Stimulated activated CD8-positive, alpha-beta memory T cell treated with anti-CD3 and anti-CD28 coated beads, Interleukin-15, amount 100 ng/mL, for 24 hours (primary cell): ENCODE measurements around the gene ANKRD45.
"Not testable (repeated sequence)": the region's sequence is repeated elsewhere in the genome, so short reads cannot be mapped to it uniquely, and the experiment has no call there.

Experiments
- DNase-seq: peaks from one replicate; pipeline ENCODE4 v3.0.0-alpha.2; 2020; ENCODE audit warnings: low read depth

ANKRD45 gene, protein sequence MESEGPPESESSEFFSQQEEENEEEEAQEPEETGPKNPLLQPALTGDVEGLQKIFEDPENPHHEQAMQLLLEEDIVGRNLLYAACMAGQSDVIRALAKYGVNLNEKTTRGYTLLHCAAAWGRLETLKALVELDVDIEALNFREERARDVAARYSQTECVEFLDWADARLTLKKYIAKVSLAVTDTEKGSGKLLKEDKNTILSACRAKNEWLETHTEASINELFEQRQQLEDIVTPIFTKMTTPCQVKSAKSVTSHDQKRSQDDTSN

DNA sequence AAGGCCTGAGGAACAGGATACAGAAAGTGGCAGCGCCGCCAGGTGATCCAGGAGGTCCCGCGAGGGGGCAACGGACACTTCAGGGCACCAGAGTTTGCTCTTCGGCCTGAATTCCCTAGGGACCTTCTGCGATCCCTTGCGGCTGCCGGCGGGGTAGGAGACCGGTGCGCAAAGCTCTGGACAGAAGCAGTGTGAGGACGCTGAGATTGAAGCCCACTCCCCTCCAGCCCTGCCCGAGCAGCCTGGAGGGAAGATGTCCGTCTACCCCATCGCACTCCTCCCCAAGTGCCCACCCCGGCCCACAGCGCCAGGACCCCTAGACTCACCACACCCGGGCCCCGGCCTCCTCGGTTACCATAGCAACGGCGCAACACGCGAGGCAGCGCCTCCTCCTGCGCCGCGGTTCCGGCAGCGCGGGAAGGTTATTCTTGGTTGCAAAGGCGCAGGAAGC lies at the start of gene ANKRD45:
TSS of gene ANKRD45 (minus strand) at position 361 of the 451 bp plus-strand sequence. CDS start 10,433 bp downstream, outside the sequence.
- DNase-seq: no peak

DNA sequence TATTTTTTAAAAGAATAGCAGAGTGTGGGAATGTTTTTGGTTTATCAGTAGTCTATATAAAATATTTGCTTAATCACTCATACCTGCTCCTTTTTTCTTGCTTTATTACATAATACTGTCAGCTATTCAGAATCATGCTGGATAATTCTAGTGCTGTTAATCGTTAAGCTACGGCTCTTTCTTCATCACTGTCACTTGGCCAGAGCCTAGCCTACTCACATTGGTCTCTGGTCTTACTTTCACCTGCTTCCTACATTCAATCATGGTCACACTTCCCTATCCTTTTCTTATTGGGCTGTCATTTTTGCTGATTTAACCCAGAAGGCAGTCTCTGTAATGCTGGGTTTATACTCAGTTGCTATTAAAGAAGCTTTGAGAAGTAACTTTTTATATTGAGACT lies 47.6 kb upstream of the ANKRD45 start:
- DNase-seq: no peak

GRCh38 chr1:173715538-173715844 lies 45.8 kb upstream of the ANKRD45 start:
- DNase-seq: no peak

DNA sequence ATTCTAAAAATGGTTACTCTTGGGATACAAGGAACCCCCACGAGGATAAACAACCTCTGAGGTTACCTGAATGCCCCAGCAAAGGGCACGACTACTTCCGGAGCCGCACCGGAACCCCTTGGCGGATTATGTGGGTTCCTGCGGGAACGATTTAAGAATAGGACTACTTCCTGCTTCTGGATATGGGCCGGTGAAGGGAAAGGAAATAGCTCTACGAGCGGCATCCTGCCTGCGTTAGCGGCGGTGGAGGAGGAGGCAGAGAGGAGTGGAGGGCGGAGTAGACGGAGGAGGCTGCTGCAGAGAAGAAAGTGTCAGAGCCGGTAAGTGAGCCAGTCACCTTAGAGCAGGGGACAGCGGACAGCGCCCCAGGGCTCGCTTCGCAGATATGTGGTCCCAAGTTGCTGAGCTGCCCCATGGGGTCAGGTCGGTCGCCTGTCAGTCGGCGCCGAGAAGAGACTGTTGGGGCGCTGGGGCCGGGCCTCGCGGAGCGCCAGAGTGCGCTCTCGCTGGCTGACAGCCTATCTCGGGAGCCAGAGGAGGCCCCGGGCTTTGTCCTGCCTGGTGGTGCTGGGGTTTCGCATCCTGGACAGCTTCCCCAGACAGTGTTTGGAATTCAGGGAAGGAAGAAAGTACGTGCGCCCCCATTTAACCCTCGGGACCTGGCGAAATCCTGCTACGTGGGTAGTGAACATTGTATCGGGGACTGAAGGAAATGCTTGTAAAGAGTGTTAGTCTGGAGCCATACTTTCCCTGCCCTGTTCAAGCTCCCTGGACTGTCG lies 45.3 kb upstream of the ANKRD45 start, which contains the start of gene KLHL20:
TSS of gene KLHL20 (plus strand) at position 223 of the 779 bp plus-strand sequence. CDS start 1,063 bp downstream, outside the sequence.
- DNase-seq: peak; percentile 49

DNA sequence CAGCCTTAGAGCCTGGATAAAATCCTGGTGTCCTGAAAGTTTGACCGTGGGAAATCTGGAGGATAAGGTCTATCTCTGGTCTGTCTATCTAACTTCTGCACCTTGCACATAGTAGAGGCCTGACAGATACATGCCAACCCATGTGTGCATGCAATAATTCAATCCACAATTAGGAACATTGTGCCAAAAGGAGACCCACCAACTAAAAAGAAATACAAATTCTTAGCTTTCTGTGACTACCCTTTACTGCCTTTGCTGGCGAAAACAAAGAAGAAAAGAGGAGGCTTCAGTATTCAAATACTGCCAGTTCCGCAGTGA lies 44.7 kb upstream of the ANKRD45 start:
- DNase-seq: no peak

DNA sequence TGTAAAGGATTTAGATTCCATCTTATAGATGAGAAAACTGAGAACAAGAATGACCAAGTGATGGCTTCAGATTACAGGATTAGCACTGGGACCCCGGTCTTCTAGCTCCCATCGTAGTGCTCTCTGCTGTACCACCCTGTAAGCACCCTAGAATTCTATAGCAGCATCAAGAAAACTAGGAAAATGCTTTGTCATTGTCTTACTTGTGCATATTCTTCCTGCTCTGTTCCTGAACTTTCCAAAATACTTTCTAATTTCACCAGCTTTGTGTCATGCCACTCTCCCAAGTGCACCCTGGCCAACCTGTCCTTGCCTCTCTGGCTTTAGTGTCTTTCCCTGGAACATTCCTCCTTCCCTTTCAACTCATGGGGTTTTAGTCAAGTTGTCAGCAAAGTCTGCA lies 39.1 kb upstream of the ANKRD45 start:
- no peak for DNase-seq

DNA sequence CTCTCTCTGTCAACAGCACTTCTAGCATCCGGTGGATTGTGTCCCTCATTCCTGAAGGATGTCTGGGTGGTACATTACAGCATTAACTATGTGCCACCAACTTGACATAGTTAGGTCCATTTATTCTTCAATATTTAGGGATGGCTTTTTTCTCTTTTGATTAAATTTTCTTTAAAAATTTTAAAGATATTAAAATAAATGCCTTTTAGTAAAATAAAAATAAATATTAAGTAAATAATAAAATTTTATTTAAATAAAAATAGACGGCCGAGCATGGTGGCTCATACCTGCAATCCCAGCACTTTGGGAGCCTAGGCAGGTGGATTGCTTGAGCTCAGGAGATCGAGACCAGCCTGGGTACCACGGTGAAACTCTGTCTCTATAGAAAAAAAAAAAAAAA lies 35.5 kb upstream of the ANKRD45 start:
- DNase-seq: no peak

GRCh38 chr1:173702736-173703135 lies 33.1 kb upstream of the ANKRD45 start:
- no peak for DNase-seq

GRCh38 chr1:173701299-173701698 lies 31.6 kb upstream of the ANKRD45 start:
- not testable (repeated sequence) for DNase-seq

DNA sequence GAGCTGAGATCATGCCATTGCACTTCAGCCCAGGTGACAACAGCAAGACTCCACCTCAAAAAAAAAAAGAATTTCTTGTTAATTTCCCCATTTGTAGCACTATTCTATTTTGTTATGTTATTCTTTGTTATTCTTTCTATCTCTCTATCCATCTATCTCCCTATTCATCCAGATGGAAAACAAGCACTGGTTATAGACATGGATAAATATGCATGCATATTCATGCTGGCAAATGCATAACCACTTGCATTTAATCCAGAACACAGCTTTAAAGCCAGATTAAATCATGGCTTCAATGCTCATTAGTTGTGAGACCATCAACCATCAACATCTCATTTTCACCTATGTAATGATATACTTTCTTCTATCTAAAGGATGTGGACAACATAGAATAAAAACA lies 23.6 kb upstream of the ANKRD45 start:
- no peak for DNase-seq

DNA sequence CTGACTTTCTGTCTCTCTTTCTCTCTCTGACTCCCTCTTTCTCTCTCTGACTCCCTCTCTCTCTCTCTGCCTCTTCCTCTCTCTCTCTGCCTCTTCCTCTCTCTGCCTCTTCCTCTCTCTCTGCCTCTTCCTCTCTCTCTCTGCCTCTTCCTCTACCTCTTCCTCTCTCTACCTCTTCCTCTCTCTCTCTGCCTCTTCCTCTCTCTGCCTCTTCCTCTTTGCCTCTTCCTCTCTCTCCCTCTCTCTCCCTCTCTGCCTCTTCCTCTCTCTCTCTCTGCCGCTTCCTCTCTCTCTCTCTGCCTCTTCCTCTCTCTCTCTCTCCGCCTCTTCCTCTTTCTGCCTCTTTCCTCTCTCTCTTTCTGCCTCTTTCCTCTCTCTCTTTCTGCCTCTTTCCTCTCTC lies 18.6 kb upstream of the ANKRD45 start:
- no peak for DNase-seq

- DNase-seq: not testable (repeated sequence)
Measured at GRCh38 chr1:173685121-173685520, 15.5 kb upstream of the ANKRD45 start.

GRCh38 chr1:173683838-173684237 lies 14.2 kb upstream of the ANKRD45 start:
- DNase-seq: not testable (repeated sequence)

DNA sequence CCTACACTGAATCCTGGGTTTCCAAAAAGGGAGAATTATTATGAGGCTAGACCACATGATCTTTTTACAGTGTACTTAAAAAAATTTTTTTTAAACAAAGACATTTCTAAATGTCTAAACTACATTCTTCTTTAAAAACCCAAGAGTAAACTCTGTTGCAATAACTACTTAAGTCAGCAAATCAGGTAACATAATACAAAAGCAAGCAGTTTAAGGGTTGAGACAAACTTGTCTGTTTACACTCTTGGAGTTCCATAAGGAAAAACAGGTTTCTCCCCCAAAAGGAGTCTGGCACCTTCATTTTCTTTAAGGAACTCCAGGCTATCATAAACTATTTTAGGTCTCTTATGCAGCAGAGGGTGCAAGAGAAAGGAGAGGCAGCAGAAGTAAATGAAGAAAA lies 12.5 kb upstream of the ANKRD45 start:
- DNase-seq: no peak

- DNase-seq: not testable (repeated sequence)
Measured at GRCh38 chr1:173680152-173680551, 10.5 kb upstream of the ANKRD45 start.

DNA sequence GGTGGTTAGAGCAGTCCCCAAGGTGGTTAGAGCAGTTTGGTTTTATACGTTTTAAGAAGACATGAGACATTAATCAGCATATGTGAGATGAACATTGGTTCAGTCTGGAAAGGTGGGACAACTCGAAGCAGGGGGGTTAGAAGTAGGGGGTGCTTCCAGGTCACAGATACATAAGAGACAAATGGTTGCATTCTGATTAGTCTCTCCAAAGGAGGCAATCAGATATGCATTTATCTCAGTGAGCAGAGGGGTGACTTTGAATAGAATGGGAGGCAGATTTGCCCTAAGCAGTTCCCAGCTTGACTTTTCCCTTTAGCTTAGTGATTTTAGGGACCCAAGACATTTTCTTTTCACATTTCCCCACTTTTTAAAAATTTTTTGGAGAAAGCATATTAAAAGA lies 4.8 kb upstream of the ANKRD45 start:
- DNase-seq: not testable (repeated sequence)

GRCh38 chr1:173666646-173667045 lies 3.0 kb downstream of the ANKRD45 start:
- DNase-seq: no peak

DNA sequence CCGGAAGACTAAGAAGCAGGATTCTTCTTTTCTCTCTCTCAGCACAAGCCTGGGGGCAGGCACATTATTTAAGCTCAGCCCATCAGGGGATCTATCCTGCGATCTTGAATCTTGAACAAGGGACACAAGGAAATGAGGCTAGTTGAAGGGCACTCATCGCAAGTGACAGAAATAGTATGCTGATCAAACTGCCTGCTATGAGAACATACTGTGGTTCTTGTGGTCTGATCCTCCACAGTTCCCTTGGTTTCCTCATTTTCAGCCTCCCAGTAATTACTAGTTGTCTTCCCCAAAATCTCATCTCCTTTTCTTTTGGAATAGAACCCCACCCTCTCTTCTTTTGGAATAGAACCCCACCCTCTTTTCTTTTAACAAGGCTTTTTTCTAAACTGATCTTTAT lies 6.5 kb downstream of the ANKRD45 start:
- DNase-seq: no peak

DNA sequence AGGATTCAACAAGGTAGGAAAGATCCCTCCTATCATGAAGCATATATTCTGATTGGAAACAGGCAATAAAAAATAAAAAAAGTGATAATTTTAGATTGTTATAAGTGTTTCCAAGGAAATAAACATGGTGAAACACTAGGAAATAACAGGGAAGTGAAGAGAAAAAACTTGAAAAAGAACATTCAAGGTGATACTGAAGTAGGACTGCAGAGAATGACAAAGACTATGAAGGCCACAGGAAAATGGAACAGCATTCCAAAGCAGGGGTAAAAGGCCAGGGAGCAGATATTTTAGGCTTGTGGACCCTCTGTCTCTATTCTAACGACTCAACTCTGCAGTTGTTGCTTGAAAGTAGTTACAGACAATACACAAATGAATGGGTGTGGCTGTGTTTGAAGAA lies 7.9 kb downstream of the ANKRD45 start:
- no peak for DNase-seq

GRCh38 chr1:173661271-173661670 lies 8.4 kb downstream of the ANKRD45 start:
- no peak for DNase-seq

- DNase-seq: no peak
Measured at GRCh38 chr1:173660306-173660705, 9.3 kb downstream of the ANKRD45 start.

DNA sequence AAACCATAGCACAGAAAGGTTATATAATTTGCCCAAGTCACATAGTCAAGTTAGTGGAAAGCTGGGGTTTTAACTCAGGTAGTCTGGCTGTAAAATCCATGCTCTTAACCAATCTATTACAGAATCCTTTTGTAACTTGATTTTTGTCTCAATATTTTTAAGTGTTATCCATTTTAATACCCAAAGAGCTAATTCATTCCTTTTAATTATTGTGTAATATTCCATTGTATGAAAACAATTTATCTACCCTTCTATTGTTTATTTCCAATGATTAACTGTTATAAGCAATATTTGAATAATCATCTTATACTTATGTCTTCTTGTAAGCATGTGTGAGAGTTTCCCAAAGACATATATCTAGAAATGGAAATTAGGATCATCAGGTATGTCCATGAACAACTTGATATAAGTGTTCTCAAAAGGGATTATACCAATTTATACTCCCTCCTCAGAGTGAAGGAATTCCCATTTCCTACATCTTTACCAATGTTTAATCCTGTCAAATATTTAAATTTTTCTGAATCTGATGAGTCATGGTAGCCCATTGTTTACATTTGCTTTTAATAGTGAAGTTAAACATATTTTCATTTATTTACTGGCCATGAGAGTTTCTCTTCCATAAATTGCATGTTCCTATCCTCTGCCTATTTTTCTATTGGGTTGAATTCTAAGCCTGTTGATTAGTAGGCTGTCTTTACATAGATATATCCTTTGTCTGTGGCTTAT lies 20.6 kb downstream of the ANKRD45 start:
- DNase-seq: no peak

DNA sequence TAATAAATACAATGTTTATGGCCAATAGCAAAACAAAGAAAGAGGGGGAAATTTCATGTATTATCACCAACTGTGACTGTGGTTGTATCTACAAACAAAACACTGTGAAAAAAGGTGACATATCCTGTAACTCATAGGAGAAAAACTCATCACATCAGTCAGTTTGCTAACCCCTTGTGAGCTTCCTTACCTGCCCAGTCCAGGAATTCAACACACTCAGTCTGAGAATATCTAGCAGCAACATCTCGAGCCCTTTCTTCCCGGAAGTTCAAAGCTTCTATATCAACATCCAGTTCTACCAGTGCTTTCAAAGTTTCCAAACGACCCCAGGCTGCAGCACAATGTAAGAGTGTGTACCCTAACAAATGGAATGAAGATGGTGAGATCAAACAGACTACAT lies 23.0 kb downstream of the ANKRD45 start:
- no peak for DNase-seq
